GM23338 (cell line): Measurements from ENCODE around the gene CNDP1. TPM values are rescaled to one million over a fixed set of nuclear protein-coding genes. Genes with fewer than 3 reads are reported as not detected.

Source experiments
- ATAC-seq: fragments of 200-7000 bp; cut with Tn5 transposase; 3 replicates; pipeline ENCODE4 v1.9.1; 2020
- DNase-seq: peaks from one replicate; pipeline ENCODE4 v3.0.0-alpha.2; 2015; ENCODE audit warnings: low spot score
- H2AFZ ChIP-seq: fragments of 200-600 bp; sonication (generic); 2 replicates; pipeline ENCODE4 v1.8.0; 2016; ENCODE audit warnings: antibody characterized with exemption, mild to moderate bottlenecking, moderate library complexity
- H3F3A ChIP-seq: fragments of 200-600 bp; sonication (generic); replicated peaks from 2 replicates; pipeline ENCODE4 v1.8.0; 2017; ENCODE audit warnings: antibody characterized with exemption, mixed run types, low read depth
- H3K27ac ChIP-seq: fragments of 200-600 bp; sonication (generic); 2 replicates; pipeline ENCODE4 v1.6.1; 2016; ENCODE audit warnings: low read depth
- H3K27me3 ChIP-seq: fragments of 200-600 bp; sonication (generic); 2 replicates; pipeline ENCODE4 v1.8.0; 2016; ENCODE audit warnings: mild to moderate bottlenecking, mixed run types, moderate library complexity; ENCODE audit not compliant: insufficient read depth
- H3K36me3 ChIP-seq: fragments of 200-600 bp; sonication (generic); 2 replicates; pipeline ENCODE4 v1.8.0; 2016; ENCODE audit warnings: mild to moderate bottlenecking; ENCODE audit not compliant: insufficient read depth
- H3K4me1 ChIP-seq: fragments of 200-600 bp; sonication (generic); 2 replicates; pipeline ENCODE4 v1.8.0; 2016; ENCODE audit warnings: mild to moderate bottlenecking, moderate library complexity; ENCODE audit not compliant: insufficient read depth
- H3K4me2 ChIP-seq: fragments of 200-600 bp; sonication (generic); 2 replicates; pipeline ENCODE4 v1.7.1; 2017; ENCODE audit warnings: mixed run types
- H3K4me3 ChIP-seq: fragments of 200-600 bp; sonication (generic); 2 replicates; pipeline ENCODE4 v1.6.1; 2016; ENCODE audit warnings: mixed run types
- H3K79me2 ChIP-seq: fragments of 200-600 bp; sonication (generic); replicated peaks from 2 replicates; pipeline ENCODE4 v1.8.0; 2017; ENCODE audit warnings: mild to moderate bottlenecking; ENCODE audit not compliant: insufficient read depth
- H3K9me2 ChIP-seq: fragments of 200-600 bp; sonication (generic); 2 replicates; pipeline ENCODE4 v1.8.0; 2017; ENCODE audit not compliant: insufficient read depth
- H4K20me1 ChIP-seq: fragments of 200-600 bp; sonication (generic); replicated peaks from 2 replicates; pipeline ENCODE4 v1.8.0; 2017; ENCODE audit warnings: mild to moderate bottlenecking; ENCODE audit not compliant: insufficient read depth
- H3K27ac Mint-ChIP-seq: 2 replicates; pipeline ENCODE4 v1.8.0; 2020; ENCODE audit warnings: inconsistent platforms, mild to moderate bottlenecking, moderate library complexity, mixed read lengths
- H3K27me3 Mint-ChIP-seq: 3 replicates; pipeline ENCODE4 v1.8.0; 2022; ENCODE audit warnings: low read depth, mild to moderate bottlenecking, moderate library complexity, mixed read lengths, inconsistent platforms; ENCODE audit not compliant: insufficient read depth, poor library complexity
- H3K36me3 Mint-ChIP-seq: 3 replicates; pipeline ENCODE4 v1.8.0; 2021; ENCODE audit warnings: low read depth, mild to moderate bottlenecking, inconsistent platforms, moderate library complexity, mixed read lengths
- H3K4me1 Mint-ChIP-seq: 3 replicates; pipeline ENCODE4 v1.8.0; 2020; ENCODE audit warnings: mild to moderate bottlenecking, inconsistent platforms, mixed read lengths
- H3K4me3 Mint-ChIP-seq: 3 replicates; pipeline ENCODE4 v1.8.0; 2021; ENCODE audit warnings: moderate library complexity, mild to moderate bottlenecking, inconsistent platforms, mixed read lengths
- H3K9me3 Mint-ChIP-seq: 3 replicates; pipeline ENCODE4 v1.8.0; 2020; ENCODE audit warnings: moderate library complexity, mild to moderate bottlenecking, inconsistent platforms, mixed read lengths
- CREB1 ChIP-seq: fragments of 250-450 bp; sonication (Bioruptor Pico); IDR thresholded peaks from 2 replicates; pipeline ENCODE4 v1.5.0; 2020; ENCODE audit warnings: low read depth, mild to moderate bottlenecking, moderate library complexity
- ETS1 ChIP-seq: IDR thresholded peaks from 2 replicates; pipeline ENCODE4 v1.6.1; 2016; ENCODE audit warnings: antibody characterized with exemption
- EZH2 ChIP-seq: fragments of 200-600 bp; sonication (generic); IDR thresholded peaks from one replicate; pipeline ENCODE4 v1.8.0; 2017; ENCODE audit warnings: antibody characterized with exemption, mild to moderate bottlenecking, low read depth; ENCODE audit not compliant: unreplicated experiment
- EZH2phosphoT487 ChIP-seq: fragments of 200-600 bp; sonication (generic); IDR thresholded peaks from one replicate; pipeline ENCODE4 v1.8.1; 2018; ENCODE audit warnings: antibody characterized with exemption; ENCODE audit not compliant: unreplicated experiment
- JUNB ChIP-seq: IDR thresholded peaks from one replicate; pipeline ENCODE4 v1.6.1; 2016; ENCODE audit warnings: antibody characterized with exemption; ENCODE audit not compliant: unreplicated experiment
- NANOG ChIP-seq: IDR thresholded peaks from 2 replicates; pipeline ENCODE4 v1.6.1; 2016; ENCODE audit warnings: antibody characterized with exemption, borderline replicate concordance
- POLR2AphosphoS5 ChIP-seq: IDR thresholded peaks from 2 replicates; pipeline ENCODE4 v1.6.1; 2016; ENCODE audit warnings: antibody characterized with exemption, low read depth
- REST ChIP-seq: IDR thresholded peaks from one replicate; pipeline ENCODE4 v1.6.1; 2018; ENCODE audit warnings: antibody characterized with exemption; ENCODE audit not compliant: unreplicated experiment
- STAT1 ChIP-seq: IDR thresholded peaks from one replicate; pipeline ENCODE4 v1.6.1; 2016; ENCODE audit warnings: antibody characterized with exemption; ENCODE audit not compliant: unreplicated experiment
- ZNF114 ChIP-seq: fragments of 250-450 bp; sonication (Bioruptor Pico); IDR thresholded peaks from 2 replicates; pipeline ENCODE4 v1.5.0; 2020; ENCODE audit warnings: mild to moderate bottlenecking, moderate library complexity
- polyA plus RNA-seq: library from polyadenylated mRNA; unstranded; fragments of >200 nt; fragmentation: Nextera tagmentation; extraction: Ambion mirVana; gene quantifications from 2 replicates; pipeline ENCODE4 v1.2.1, GENCODE V29; 2016
- total RNA-seq: library from RNA; depleted of rRNA; stranded (reverse); fragments of >200 nt; shearing (Covaris generic); gene quantifications from 2 replicates; pipeline ENCODE4 v1.2.3, GENCODE V29; 2014
- TF ChIP-seq, protein P1 (sequence below): fragments of 250-450 bp; sonication (Bioruptor Pico); IDR thresholded peaks from 2 replicates; pipeline ENCODE4 v1.5.0; 2020; ENCODE audit warnings: mild to moderate bottlenecking, moderate library complexity

The CNDP1 gene
- total and polyA plus RNA-seq, 2 experiments from 2014 or later = 0.03 to 0.11 TPM

DNA sequence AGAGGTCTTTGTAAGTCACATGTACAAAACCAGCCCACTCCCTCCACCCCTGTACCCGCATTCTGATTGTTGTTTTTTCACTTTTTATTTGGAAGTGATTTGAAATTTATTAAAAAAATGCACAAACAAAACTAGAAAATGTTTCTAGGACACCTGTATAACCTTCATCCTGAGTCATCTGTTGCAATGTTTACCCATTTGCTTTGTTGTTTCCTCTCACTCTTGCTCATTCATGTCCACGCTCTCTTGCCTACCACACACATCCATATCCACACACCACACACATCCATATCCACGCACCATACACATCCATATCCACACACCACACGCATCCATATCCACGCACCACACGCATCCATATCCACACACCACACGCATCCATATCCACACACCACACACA is 82.2 kb downstream of the CNDP1 start:
- Histone ChIP-seq H3F3A (no peaks in the 10 kb centered on the region), H3K4me2 (no peak overlapping the region), H3K36me3 (no peaks in the 10 kb centered on the region), H3K27me3 (no peaks in the 10 kb centered on the region), H3K4me1 (no peaks in the 10 kb centered on the region), H3K9me2 (no peaks in the 10 kb centered on the region), H2AFZ (no peak overlapping the region), H4K20me1 (0 out of 2 replicates have a peak, but pooled peaks cover 6% of the 10 kb centered on the region), H3K4me3 (no peak overlapping the region), H3K79me2 (peaks cover 11% of the 10 kb centered on the region; the same call in 1 of the 2 replicates), H3K27ac (no peak overlapping the region)
- DNase-seq = no peak
- no peak overlapping the region for H3K27ac Mint-ChIP-seq
- no peak overlapping the region for H3K4me3 Mint-ChIP-seq
- no peaks in the 10 kb centered on the region for H3K27me3 Mint-ChIP-seq
- TF ChIP-seq STAT1 = no peak
- H3K36me3 Mint-ChIP-seq = no peaks in the 10 kb centered on the region
- H3K4me1 Mint-ChIP-seq = peaks cover 3% of the 10 kb centered on the region; the same call in 2 of the 3 replicates
- no peak for ATAC-seq
- no peaks in the 10 kb centered on the region for H3K9me3 Mint-ChIP-seq

DNA sequence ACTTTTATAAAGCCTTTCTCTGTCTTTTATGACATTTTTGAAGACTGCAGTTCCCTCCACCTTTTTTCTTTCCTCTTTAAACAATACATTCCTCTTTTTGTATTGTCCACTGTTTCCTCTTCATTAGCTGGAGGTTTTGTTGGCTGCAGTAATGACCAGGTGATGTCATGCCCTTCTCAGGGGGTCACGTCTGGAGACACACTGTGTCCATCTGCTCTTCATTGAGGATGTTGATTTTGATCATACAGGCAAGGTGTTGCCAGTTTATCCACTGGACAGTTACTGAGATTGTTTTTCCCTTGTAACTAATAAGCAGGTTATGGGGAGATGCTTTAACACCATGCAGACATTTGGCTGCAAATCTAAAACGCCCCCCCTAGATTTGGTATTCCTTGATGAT is 83.2 kb downstream of the CNDP1 start:
- no peaks in the 10 kb centered on the region for H3K27me3 ChIP-seq
- H3K4me3 Mint-ChIP-seq = no peak overlapping the region
- no peak overlapping the region for H3K27ac ChIP-seq
- peaks cover 11% of the 10 kb centered on the region; the same call in 1 of the 2 replicates for H3K79me2 ChIP-seq
- no peak overlapping the region for H3K4me2 ChIP-seq
- no peaks in the 10 kb centered on the region for H3K27me3 Mint-ChIP-seq
- H3K4me1 ChIP-seq = no peaks in the 10 kb centered on the region
- H3F3A ChIP-seq = no peaks in the 10 kb centered on the region
- no peaks in the 10 kb centered on the region for H3K9me3 Mint-ChIP-seq
- H2AFZ ChIP-seq = no peak overlapping the region
- H3K4me1 Mint-ChIP-seq = peaks cover 3% of the 10 kb centered on the region; the same call in 2 of the 3 replicates
- no peaks in the 10 kb centered on the region for H3K9me2 ChIP-seq
- H3K4me3 ChIP-seq = no peak overlapping the region
- H3K36me3 Mint-ChIP-seq = no peaks in the 10 kb centered on the region
- no peak overlapping the region for H3K27ac Mint-ChIP-seq
- DNase-seq (no peak), ATAC-seq (no peak)
- no peaks in the 10 kb centered on the region for H4K20me1 ChIP-seq
- no peaks in the 10 kb centered on the region for H3K36me3 ChIP-seq
- TF ChIP-seq NANOG (no peak), EZH2phosphoT487 (no peak), POLR2AphosphoS5 (no peak), REST (no peak), STAT1 (no peak), CREB1 (no peak), ETS1 (no peak), ZNF114 (CRISPR knock-in tag) (no peak), JUNB (no peak), EZH2 (no peak)
- TF ChIP-seq, protein P1, sequence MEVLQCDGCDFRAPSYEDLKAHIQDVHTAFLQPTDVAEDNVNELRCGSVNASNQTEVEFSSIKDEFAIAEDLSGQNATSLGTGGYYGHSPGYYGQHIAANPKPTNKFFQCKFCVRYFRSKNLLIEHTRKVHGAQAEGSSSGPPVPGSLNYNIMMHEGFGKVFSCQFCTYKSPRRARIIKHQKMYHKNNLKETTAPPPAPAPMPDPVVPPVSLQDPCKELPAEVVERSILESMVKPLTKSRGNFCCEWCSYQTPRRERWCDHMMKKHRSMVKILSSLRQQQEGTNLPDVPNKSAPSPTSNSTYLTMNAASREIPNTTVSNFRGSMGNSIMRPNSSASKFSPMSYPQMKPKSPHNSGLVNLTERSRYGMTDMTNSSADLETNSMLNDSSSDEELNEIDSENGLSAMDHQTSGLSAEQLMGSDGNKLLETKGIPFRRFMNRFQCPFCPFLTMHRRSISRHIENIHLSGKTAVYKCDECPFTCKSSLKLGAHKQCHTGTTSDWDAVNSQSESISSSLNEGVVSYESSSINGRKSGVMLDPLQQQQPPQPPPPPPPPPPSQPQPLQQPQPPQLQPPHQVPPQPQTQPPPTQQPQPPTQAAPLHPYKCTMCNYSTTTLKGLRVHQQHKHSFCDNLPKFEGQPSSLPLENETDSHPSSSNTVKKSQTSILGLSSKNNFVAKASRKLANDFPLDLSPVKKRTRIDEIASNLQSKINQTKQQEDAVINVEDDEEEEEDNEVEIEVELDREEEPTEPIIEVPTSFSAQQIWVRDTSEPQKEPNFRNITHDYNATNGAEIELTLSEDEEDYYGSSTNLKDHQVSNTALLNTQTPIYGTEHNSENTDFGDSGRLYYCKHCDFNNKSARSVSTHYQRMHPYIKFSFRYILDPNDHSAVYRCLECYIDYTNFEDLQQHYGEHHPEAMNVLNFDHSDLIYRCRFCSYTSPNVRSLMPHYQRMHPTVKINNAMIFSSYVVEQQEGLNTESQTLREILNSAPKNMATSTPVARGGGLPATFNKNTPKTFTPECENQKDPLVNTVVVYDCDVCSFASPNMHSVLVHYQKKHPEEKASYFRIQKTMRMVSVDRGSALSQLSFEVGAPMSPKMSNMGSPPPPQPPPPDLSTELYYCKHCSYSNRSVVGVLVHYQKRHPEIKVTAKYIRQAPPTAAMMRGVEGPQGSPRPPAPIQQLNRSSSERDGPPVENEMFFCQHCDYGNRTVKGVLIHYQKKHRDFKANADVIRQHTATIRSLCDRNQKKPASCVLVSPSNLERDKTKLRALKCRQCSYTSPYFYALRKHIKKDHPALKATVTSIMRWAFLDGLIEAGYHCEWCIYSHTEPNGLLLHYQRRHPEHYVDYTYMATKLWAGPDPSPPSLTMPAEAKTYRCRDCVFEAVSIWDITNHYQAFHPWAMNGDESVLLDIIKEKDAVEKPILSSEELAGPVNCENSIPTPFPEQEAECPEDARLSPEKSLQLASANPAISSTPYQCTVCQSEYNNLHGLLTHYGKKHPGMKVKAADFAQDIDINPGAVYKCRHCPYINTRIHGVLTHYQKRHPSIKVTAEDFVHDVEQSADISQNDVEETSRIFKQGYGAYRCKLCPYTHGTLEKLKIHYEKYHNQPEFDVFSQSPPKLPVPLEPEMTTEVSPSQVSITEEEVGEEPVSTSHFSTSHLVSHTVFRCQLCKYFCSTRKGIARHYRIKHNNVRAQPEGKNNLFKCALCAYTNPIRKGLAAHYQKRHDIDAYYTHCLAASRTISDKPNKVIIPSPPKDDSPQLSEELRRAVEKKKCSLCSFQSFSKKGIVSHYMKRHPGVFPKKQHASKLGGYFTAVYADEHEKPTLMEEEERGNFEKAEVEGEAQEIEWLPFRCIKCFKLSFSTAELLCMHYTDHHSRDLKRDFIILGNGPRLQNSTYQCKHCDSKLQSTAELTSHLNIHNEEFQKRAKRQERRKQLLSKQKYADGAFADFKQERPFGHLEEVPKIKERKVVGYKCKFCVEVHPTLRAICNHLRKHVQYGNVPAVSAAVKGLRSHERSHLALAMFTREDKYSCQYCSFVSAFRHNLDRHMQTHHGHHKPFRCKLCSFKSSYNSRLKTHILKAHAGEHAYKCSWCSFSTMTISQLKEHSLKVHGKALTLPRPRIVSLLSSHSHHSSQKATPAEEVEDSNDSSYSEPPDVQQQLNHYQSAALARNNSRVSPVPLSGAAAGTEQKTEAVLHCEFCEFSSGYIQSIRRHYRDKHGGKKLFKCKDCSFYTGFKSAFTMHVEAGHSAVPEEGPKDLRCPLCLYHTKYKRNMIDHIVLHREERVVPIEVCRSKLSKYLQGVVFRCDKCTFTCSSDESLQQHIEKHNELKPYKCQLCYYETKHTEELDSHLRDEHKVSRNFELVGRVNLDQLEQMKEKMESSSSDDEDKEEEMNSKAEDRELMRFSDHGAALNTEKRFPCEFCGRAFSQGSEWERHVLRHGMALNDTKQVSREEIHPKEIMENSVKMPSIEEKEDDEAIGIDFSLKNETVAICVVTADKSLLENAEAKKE (CRISPR knock-in tag) = no peak
